GM21360 (cell line): Measurements from ENCODE around the gene FUT2.
"Not testable (repeated sequence)": the region's sequence is repeated elsewhere in the genome, so short reads cannot be mapped to it uniquely, and the experiment has no call there.

Source experiments
- ATAC-seq: cut with Tn5 transposase; IDR thresholded peaks from one replicate; pipeline ENCODE4 v1.9.1; 2021; ENCODE audit warnings: mild to moderate bottlenecking, moderate library complexity; ENCODE audit not compliant: unreplicated experiment

The FUT2 gene

DNA sequence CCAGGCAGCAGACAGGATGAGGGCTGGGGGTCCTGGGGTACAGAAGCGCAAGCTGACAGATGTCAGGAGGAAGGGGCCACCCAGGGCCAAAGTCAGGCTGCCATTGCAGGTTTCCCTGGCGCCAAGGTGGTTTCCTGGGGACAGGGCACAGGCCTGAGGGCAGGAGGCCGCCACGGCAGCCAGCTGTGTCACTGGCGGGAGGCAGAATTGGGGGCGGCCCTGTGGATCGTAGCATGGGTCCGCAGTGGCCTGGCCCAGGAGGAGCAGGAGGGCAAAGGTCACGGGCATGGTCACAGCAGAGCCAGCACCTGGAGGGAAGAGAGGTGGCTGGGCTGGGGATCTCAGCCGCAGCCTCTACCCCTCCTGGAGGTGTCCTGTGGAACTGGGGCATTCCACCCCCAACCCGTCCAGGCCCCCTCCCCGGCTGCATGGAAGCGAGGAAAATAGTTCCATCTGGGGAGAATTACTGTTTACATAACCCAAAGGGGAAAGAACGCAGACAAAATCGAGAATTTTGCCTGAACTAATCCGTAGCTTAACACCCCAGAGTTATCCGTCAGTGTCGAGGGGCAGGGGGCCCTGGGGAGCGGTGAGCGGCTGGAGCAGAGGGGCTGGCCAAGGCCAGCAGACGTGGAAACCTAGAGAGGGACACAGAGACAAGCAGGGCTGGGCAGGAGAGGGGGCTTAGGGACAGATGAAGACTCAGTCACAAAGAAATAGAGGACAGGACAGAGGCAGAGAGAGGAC is 24.9 kb upstream of the FUT2 start:
- ATAC-seq: no peak

DNA sequence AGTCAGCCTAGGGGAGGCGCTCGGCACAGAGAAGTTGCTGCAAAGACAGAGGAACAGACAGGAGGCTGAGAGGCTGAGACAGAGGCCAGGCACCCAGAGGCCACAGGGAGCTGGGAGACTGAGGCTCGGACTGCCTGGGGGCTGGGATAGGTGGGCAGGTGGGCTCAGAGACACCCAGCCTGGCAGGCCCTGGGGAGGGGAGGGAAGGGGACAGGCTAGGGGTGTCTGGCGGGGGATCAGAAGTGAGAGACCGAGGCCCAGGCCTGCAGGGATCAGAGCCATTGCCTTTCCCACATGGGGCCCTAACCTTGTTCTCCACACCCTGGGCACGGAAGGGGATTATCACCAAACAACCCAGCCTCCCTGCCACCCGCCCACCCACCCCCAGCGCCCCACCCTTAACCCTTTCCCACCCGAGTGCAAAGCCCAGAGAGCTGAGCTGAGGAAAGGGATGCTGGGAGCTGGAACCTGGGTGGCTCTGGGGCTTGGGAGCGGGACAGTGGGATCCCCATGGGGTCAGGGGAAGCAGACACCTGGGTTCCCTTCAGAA is 24.2 kb upstream of the FUT2 start:
- ATAC-seq: no peak

DNA sequence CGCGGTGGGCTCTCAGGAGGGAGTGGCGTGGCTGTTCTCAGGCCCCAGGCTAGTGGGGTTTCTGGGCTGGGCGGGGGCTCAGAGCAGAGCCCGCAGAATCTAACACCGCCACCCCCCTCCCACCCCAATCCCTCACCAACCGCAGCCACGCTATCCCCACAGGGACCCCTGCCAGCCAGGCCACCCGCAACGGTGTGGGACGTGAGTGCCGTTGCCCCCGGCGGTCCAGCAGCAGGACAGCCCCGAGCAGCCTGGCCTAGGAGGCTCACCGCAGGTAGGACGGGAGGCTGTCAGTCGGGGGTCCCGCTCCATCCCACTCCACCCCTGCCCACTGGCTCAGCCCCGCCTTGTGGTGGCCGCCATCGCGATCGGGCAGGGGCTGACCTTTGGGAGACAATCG is 22.8 kb upstream of the FUT2 start, which contains the start of gene NTN5:
Gene NTN5 (minus strand): TSS at position 24 of the 400 bp plus-strand sequence. CDS start 2,031 bp downstream, outside the sequence.
- ATAC-seq: no peak

DNA sequence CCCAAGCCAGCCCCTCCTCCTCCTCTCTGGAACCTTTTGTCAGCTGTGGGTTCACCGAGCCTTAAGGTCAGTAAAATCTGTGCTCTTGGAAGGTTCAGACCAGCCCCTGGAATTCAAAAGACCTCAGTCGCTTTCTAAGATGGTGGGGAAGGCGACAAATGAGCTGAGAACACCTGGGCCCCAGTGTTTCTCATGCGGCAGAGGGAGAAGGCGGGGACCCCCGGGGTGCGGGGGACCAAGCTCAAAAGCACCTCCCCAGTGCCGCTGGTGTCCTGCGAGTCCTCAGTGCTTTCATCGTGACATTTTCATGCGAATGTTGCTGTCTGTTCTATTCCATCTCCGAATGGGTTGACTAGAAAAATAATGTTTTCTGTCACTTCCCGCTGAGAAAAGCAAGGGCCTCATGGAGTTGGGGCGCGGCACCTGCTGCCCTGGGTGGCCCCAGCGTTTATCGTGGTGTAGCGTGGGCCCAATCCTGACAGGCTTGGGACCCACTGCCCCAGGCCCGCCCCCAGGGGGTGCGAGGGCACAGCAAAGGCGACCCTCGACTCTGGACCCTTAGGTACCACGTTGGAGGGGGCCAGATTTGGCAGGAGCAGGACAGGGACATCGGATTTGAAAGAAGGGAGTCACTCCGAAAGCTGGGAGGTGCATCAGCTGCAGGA is 22.2 kb upstream of the FUT2 start:
- ATAC-seq: no peak

DNA sequence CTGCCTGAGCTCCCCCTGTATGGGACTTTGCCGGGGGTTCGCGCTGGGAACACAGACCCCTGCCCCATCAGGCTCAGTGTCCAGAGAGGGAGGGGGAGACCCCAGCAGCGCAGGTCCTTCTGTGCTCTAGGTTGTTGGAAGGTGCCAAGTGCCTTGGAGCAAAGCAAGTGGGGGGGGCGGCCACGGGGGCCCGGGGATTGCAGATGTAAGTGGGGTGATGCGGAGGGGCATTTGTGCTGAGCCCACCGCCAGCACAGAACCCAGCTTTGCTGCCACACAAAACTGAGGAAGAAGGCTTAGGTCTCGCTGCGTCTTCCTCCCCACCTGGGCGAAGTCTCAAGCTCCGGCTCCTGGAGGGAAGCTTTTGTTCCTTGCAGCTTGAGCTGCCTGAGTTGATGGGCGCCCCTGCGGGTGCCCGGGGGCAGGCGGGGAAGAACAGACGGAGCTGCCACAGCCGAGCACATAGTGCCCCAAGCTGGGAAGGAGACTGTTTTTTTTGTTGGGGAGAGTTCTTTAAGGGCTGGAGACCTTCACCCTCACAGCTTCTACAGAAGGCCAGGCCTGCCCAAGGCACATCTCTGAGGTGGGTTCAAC is 21.5 kb upstream of the FUT2 start:
- ATAC-seq: no peak

DNA sequence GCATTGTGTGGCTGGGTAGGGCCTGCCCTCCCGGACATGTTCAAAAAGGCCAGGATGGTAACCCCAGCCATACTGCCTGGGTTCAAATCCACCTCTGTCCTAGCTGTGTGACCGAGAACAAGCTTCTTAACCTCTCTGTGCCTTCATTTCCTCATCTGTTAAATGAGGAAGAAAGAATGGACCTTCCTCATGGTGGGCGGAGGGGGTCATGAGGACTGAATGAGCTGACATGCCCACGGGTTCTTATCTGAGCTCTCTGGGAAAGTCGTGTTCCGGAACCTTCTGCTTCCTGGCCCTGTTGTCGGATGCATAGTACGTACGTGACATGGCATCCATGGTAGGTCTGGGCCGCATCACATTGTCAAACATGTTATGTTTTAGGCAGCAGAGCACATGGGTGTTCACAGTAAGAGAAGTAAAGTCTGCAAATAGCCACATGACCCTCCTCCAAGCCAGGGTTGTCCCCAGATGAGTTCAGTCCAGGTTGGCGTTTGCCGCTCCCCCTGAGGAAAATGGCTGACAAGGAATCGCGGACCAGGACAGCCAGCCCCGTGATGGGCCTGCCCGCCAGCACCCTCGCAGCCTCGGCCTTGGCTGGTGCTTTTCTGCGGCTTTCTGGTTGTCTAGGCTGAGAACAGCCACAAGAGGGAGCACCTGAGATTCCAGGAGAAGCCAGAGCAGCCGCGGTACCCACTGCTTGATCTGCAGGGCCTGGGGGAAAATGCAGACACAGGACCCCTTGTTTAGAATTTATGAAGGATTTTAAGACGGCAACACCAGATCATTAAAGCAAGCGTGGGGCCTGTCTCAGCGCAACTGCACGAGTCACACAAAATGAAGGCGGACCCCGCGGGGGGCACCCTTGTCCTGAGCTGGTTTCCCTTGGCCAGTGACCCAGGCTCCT is 20.6 kb upstream of the FUT2 start:
- ATAC-seq: no peak

DNA sequence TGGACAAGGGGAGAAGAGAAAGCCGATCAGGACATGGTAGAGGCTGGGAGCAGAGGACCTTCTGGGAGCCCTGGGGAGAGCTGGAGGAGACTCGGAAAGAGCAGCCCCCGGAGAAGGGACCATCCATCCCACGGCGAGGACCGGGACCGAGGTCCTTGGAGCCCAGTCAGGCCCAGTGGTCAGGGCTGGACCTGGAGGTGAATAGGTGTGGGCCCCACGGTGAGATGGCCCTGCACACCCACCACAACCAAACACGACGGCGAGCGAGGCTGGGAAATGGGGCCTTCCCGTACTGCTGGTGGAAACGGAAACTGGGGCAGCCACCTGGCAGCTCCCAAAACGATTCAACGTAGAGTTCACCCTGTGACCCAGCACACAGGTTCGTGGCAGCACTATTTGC is 19.3 kb upstream of the FUT2 start:
- ATAC-seq: no peak

DNA sequence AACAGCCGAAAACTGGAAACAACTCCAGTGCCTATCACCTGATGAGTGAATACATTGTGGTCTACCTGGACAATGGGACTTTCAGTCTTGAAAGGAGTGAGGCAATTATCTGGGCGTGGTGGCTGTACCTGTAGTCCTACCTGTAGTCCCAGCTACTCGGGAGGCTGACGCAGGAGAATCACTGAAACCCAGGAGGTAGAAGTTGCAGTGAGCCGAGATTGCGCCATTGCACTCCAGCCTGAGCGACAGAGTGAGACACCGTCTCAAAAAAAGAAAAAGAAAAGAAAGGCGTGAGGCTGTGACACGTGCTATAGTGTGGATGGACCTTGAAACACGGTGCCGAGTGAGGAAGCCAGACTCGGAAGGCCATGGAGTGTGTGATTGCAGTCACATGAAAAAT is 18.9 kb upstream of the FUT2 start:
- no peak for ATAC-seq

DNA sequence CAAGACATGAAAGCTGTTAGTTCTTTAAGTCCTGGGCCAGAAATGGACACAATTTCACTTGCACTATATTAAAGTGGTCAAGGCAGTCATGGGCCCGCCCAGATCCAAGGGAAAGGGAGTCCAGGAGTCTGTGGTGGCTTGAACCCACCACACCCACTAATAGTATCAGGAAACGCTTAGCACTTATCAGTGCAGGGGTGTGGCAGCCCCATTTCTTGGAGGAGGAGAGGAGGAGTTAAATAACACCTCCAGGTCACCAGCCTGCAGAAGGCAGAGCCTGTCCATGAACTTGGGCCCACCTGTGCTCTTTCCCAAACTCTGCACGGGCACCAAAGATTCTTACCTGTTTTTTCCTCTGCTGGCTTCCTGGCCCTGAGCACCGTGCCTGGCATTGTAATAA is 17.6 kb upstream of the FUT2 start:
- no peak for ATAC-seq

DNA sequence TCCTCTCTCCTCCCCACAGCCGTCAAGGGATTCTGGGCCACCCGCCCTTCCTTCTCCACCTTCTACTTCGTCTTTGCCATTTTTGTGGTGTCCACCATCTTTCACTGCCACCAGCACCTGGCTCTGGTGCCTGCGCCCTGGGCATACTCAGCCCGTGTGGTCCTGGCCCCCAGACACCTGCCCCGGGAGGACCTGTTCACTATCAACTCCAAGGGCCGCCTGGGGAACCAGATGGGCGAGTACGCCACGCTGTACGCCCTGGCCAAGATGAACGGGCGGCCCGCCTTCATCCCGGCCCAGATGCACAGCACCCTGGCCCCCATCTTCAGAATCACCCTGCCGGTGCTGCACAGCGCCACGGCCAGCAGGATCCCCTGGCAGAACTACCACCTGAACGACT is 15.8 kb upstream of the FUT2 start:
- not testable (repeated sequence) for ATAC-seq

DNA sequence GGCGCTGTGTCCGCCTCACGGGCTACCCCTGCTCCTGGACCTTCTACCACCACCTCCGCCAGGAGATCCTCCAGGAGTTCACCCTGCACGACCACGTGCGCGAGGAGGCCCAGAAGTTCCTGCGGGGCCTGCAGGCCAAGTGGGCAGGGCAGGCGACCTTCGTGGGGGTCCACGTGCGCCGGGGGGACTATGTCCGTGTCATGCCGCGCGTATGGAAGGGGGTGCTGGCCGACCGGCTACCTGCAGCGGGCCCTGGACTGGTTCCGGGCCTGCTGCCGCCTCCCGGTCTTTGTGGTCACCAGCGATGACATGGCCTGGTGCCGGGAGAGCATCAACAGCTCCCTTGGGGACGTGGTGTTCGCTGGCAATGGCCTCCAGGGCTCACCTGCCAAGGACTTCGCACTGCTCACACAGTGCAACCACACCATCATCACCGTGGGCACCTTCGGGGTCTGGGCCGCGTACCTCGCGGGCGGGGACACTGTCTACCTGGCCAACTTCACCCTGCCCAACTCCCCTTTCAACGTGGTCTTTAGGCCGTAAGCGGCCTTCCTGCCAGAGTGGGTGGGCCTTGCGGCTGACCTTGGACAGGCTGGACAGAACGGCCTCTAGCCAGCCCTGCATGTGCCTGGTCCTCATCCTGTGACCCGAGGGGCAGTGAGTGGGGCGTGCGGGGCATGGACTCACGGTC is 15.2 kb upstream of the FUT2 start:
- ATAC-seq: no peak

DNA sequence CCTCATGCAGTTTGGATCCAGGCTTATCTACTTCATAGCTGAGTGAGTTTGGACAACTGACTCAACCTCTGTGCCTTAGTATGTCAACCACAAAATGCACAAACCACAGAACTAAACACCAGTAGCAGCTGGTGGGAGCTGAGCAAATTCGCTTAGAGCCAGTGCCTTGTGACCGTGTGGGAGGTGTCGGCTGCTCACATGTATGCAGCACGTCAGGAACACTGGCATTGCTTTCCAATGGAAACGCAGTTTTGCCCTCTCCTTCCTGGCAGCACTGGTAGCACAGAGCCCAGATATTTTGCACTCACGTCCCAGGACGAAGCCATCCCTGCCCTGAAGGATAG is 14.7 kb upstream of the FUT2 start:
- no peak for ATAC-seq

DNA sequence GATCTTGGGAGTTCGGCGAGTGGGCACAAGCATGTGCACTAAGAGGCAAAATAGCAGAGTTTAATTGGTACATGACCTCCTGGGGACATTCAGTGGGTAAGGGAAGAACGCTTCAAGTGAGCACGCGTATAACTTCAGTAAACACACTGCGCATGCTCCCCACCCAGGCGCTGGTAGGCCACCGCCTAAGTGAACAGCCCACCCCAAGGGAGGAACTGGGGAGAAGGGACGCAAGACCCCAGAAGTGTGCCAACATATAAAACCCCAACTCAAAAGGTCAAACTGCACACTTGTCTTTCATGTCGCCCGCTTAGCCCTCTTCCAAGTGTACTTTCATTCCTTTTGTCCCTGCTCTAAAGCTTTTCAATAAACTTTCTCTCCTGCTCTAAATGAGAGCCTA is 12.4 kb upstream of the FUT2 start:
- ATAC-seq: no peak

DNA sequence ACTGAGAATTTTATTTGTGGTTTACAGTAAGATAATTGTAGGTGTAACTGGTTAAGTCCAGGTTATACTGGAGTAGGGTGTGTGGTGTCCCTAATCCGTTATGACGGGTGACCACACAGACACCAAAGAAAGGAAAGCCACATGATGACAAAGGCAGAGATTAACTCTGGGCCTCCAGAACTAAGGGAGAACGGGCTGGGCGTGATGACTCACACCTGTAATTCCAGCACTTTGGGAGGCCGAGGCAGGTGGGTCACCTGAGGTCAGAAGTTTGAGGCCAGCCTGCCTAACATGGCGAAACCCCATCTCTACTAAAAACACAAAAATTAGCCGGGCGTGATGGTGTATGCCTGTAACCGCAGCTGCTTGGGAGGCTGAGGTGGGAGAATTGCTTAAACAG is 10.2 kb upstream of the FUT2 start:
- no peak for ATAC-seq

DNA sequence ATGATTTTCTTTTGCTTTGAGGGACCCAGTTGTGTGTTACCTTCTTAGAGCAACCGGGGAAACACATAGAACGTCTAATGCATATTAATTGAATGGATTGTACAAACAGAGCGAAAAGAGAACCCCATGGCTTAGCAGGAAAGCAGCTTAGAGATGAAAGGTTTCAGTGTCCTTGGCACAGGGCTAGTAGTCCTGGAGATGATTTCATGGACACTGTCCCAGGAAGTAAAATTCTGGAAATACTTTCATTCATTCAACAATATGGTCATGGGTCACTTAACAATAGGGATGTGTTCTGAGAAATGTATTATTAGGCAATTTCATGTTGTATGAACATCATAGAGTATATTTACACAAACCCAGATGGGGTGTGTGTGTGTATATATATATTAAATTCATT is 9.7 kb upstream of the FUT2 start:
- ATAC-seq: no peak

DNA sequence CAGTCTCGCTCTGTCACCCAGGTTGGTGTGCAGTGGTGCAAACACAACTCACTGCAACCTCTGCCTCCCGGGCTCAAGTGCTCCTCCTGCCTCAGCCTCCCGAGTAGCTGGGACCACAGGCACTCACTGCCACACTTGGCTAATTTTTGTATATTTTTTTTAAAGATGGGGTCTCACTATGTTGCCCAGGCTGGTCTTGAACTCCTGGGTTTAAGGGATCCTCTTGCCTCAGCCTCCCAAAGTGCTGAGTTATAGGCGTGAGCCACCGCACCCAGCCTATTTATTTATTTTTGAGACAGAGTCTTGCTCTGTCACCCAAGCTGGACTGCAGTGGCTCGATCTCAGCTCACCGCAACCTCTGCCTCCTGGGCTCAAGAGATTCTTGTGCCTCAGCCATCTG is 9.1 kb upstream of the FUT2 start:
- not testable (repeated sequence) for ATAC-seq

DNA sequence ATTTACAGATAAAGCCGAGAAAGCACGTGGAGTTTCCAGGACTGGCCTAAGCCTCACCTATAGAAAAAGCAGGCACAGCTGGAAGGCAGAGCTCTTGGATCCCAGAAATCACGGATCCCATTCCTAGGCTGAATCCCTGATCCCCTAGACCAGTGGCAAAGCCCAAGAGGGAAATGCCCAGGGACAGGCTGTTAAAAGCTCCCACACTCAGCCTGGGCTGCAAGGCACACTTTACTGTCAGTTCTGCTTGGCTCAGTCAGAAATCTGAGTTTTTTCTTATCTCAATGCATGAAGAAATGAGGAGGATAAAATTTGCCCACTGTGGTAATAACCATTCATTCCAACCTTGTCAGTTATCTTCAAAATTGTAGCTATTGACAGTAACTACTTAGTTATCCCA is 8.0 kb upstream of the FUT2 start:
- no peak for ATAC-seq

DNA sequence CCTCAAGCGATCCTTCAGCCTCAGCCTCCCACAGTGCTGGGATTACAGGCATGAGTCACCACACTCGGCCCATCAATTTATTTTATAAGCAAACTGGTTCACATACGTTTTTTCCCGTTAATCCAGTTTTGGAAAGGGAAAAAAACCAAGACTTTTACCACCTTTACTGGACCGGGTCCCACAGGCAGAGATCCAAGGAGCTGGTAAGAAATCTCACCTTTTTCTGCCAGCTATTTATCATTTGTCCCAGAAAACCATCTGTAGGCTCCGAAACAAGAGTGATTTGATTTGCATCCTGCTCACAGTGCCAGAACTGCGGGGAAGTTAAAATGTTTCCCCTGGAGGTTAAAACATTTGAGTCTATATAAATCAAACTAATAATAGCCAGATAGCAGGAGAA is 6.3 kb upstream of the FUT2 start:
- ATAC-seq: no peak

DNA sequence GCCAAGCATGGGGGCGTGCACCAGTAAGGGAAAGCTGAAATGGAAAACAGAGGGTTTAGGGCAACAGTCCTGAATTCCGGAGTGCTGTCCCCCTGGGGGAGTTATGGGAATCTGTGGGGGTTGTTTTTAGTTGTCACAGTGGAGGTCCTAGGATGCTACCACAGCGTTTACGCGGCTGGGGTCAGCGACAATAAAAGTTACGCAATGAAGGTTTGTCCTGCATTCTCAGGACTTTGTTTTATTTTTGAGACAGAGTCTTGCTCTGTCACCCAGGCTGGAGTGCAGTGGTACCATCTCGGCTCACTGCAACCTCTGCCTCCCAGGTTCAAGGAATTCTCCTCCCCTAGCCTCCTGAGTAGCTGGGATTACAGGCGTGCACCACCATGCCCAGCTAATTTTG is 2.1 kb upstream of the FUT2 start:
- ATAC-seq: not testable (repeated sequence)

DNA sequence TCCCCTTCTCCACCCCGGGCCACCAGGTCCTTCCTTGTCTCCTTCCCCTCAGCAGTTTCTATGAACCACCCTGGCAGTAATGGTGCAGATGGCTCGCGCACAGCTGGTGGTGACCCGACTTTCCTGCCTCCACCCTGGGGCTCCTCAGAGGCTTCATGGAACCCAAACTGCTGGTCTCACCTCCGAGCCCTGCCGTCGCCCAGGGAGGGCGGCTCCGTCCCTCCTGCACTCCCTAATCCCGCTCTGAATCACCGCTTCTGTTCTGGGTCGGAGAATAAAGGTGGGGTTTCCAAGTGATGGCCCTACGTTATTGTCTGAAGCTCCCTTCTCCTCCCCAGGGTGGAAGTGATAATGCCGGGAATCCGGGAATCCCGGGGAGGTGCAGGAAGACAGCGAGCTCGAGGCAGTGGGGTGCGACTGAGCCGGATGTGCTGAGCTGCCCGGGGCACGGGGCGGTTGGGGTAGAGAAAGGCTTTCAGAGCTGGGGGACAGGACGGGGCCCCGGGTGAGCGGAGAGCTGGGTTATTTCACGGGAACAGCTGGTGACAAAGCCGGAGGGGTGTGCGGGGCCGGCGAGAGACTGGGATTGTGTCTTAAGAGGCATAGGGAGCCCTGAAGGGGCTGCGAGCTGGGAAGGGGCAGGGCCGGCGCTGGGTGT is 711 bp downstream of the FUT2 start:
- no peak for ATAC-seq
